GM12864 (cell line): ENCODE measurements around the gene ERCC8.
A peak's percentile ranks its signal among the peaks of the same experiment; 100 is the strongest.
"Not testable (repeated sequence)": the region's sequence is repeated elsewhere in the genome, so short reads cannot be mapped to it uniquely, and the experiment has no call there.

Source experiments
- DNase-seq: peaks from one replicate; pipeline ENCODE4 v3.0.0-alpha.2; 2011; ENCODE audit warnings: low read depth
- H3K4me3 ChIP-seq: 2 replicates; pipeline ENCODE4 v1.5.1; 2011; ENCODE audit warnings: mild to moderate bottlenecking, low read depth, low read length, control low read depth
- TF ChIP-seq, protein P1 (sequence below): IDR thresholded peaks from 2 replicates; pipeline ENCODE4 v1.5.1; 2011; ENCODE audit warnings: low read depth, mild to moderate bottlenecking, moderate library complexity, low read length, control low read depth, inconsistent platforms; ENCODE audit errors: missing control alignments

The ERCC8 gene

DNA sequence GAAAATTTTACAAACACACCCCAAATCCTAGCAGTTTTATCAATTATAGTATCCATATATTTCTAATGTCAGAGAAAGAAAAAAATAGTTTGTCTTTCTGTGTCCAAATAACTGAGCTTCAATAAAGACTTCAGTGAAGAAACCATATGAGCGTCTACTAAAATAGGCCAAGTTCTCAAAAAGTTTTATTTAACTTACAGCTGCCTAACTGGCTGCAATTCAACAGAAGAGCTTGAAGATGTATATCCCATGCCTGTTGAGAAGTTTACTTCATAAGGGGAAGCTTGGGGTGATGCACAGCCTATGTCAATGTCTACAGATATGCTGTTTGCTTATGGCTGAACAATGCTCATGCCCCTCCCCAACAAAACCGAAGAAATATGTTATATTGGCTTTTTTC lies 57.1 kb downstream of the ERCC8 start:
- TF ChIP-seq, protein P1, sequence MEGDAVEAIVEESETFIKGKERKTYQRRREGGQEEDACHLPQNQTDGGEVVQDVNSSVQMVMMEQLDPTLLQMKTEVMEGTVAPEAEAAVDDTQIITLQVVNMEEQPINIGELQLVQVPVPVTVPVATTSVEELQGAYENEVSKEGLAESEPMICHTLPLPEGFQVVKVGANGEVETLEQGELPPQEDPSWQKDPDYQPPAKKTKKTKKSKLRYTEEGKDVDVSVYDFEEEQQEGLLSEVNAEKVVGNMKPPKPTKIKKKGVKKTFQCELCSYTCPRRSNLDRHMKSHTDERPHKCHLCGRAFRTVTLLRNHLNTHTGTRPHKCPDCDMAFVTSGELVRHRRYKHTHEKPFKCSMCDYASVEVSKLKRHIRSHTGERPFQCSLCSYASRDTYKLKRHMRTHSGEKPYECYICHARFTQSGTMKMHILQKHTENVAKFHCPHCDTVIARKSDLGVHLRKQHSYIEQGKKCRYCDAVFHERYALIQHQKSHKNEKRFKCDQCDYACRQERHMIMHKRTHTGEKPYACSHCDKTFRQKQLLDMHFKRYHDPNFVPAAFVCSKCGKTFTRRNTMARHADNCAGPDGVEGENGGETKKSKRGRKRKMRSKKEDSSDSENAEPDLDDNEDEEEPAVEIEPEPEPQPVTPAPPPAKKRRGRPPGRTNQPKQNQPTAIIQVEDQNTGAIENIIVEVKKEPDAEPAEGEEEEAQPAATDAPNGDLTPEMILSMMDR = no peak
- no peak for DNase-seq
- no peak overlapping the region for H3K4me3 ChIP-seq

DNA sequence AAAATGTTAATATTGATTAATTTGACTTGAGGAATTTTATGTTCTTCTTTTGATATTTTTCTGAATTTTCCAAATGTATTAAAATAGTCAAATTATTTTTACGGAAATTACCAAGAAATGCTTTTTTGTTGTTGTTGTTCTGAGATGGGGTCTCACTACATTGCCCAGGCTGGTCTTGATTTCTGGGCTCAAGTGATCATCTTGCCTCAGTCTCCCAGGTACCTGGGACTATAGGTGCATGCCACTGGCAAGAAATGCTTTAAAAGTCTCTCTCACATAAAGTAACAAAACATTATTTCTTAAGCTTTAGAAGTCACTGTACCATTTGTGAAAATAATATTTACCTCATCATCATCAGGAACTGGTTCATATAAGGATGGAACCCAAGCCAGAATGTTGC lies 57.8 kb downstream of the ERCC8 start:
- no peak for DNase-seq
- TF ChIP-seq, protein P1 = no peak
- H3K4me3 ChIP-seq = no peak overlapping the region

DNA sequence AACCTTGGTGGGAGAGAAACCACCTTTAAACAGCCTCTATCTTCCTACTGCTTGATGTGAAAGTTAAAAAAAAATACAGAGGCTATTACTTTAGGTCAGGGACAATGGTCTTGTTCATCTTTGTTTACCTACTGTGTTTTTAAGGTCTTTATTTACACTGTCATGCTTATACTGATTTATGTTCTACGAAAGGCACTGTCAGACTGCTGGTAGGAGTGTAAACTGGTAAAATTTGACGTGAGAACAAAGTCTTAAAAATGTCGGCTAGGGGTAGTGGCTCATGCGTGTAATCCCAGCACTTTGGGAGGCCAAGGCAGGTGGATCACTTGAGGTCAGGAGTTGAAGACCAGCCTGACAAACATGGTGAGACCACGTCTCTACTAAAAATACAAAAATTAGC lies 58.7 kb downstream of the ERCC8 start:
- DNase-seq = no peak
- TF ChIP-seq, protein P1 = no peak
- no peak overlapping the region for H3K4me3 ChIP-seq

DNA sequence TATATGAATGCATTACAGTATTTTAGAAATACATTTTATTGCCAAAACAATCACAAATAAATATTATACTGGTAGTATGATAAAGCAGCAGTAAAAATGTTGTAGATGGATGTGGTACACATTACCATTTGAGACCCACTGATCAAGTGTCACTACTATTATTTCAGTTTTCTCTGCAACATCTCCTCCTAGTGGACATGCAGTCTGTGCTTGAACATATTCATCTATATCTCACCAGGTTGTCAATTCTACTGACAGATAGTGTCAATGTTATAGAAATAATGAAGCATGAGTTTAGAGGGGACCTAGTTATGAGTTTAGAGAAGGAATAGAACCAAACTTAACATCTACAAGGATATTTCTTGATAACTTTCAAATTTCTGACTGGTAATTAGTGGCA lies 61.6 kb downstream of the ERCC8 start:
- no peak overlapping the region for H3K4me3 ChIP-seq
- TF ChIP-seq, protein P1 = peak; percentile 34
- DNase-seq = no peak

DNA sequence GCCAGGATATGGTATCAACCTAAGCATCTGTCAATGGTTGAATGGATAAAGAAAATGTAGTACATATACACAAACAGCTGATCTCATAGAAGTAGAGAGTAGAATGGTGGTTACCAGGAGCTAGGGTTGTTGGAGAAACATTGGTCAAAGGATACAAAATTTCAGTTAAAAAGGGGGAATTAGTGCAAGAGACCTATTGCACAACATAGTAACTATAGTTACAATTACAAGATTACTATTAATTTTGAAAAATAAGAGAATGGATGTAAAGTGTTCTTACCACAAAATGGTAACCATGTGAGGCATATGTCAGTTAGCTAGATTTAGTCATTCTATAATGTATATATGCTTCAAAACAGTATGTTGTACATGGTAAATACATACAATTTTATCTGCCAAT lies 72.0 kb downstream of the ERCC8 start:
- no peak for DNase-seq
- no peak overlapping the region for H3K4me3 ChIP-seq
- TF ChIP-seq, protein P1 = no peak

DNA sequence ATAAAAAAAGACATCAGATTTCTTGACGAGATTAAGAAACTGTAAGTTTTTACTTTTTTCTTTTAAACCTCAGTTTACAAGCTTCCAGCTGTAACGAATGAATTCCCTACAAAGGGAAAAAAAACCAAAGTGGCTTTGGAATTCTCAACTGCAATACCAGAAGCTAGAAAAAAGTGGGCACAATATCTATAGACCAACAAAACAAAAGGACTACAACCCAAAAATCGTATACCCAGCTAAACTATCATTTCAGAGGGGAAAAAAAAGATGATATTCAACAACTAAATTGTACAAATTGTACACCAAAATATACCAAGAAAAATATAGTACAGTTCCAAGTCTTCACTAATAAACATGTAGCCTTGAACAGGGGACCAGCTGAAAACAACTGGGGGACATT lies 74.0 kb downstream of the ERCC8 start:
- no peak overlapping the region for H3K4me3 ChIP-seq
- TF ChIP-seq, protein P1 = no peak
- no peak for DNase-seq

DNA sequence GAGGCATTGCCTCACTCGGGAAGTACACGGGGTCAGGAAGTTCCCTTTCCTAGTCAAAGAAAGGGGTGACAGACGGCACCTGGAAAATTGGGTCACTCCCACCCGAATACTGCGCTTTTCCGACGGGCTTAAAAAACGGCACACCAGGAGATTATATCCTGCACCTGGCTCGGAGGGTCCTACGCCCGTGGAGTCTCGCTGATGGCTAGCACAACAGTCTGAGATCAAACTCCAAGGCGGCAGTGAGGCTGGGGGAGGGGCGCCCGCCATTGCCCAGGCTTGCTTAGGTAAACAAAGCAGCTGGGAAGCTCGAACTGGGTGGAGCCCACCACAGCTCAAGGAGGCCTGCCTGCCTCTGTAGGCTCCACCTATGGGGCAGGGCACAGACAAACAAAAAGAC lies 84.3 kb downstream of the ERCC8 start:
- not testable (repeated sequence) for H3K4me3 ChIP-seq, DNase-seq

DNA sequence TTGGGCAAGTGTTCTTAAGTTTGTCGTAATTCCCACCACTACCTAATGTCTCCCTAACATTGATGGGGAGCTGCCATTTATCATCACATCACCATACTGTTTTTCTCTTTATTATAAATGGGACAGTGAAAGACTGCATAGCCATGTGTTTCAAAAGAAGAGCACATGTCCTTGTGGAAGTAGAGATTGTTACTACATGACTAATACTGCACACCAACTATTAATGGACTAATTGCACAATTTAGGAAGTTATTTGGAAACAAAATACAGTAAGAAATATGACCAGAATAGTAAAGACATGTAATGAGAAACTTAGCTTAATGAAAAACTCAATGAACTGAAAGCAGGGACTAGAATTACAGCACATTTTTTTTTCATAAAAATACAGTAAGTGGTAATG lies 88.8 kb downstream of the ERCC8 start:
- no peak overlapping the region for H3K4me3 ChIP-seq
- TF ChIP-seq, protein P1 = no peak
- no peak for DNase-seq
